ENCODE results near the gene CYP2J2.

The CYP2J2 gene

GRCh38 chr1:59906931-59907330, 19.6 kb downstream of the CYP2J2 start:
- H3K4me3 ChIP-seq (ENCODE audit: low read depth, low read length), result no peak overlapping the region
- POLR2A ChIA-PET, result no interaction called here
- TF ChIP-seq ZNF626 (tag by site-specific recombination; IDR thresholded peaks at IDR 0.05) (no peak), ZNF157 (tag by site-specific recombination; IDR thresholded peaks at IDR 0.05) (no peak), ZBTB6 (tag by site-specific recombination; IDR thresholded peaks at IDR 0.05) (no peak), ZNF558 (tag by site-specific recombination; IDR thresholded peaks at IDR 0.05) (no peak), ZNF585B (tag by site-specific recombination; IDR thresholded peaks at IDR 0.05) (no peak), ZNF530 (tag by site-specific recombination; IDR thresholded peaks at IDR 0.05; ENCODE audit: low read depth) (no peak), SETDB1 (IDR thresholded peaks at IDR 0.05; ENCODE audit: insufficient read length, low read length) (no peak), YY2 (tag by site-specific recombination; IDR thresholded peaks at IDR 0.05) (no peak), ZNF394 (tag by site-specific recombination; IDR thresholded peaks at IDR 0.05; ENCODE audit: borderline replicate concordance) (no peak), SP3 (tag by site-specific recombination; IDR thresholded peaks at IDR 0.05) (no peak), ZNF837 (tag by site-specific recombination; IDR thresholded peaks at IDR 0.05) (no peak), ELK4 (IDR thresholded peaks at IDR 0.05; ENCODE audit: borderline replicate concordance, low read depth, low read length) (no peak), ZBTB8A (tag by site-specific recombination; IDR thresholded peaks at IDR 0.05) (no peak), ZNF76 (tag by site-specific recombination; IDR thresholded peaks at IDR 0.05; ENCODE audit: borderline replicate concordance, low read depth) (no peak)
- TF ChIP-seq, protein P1, sequence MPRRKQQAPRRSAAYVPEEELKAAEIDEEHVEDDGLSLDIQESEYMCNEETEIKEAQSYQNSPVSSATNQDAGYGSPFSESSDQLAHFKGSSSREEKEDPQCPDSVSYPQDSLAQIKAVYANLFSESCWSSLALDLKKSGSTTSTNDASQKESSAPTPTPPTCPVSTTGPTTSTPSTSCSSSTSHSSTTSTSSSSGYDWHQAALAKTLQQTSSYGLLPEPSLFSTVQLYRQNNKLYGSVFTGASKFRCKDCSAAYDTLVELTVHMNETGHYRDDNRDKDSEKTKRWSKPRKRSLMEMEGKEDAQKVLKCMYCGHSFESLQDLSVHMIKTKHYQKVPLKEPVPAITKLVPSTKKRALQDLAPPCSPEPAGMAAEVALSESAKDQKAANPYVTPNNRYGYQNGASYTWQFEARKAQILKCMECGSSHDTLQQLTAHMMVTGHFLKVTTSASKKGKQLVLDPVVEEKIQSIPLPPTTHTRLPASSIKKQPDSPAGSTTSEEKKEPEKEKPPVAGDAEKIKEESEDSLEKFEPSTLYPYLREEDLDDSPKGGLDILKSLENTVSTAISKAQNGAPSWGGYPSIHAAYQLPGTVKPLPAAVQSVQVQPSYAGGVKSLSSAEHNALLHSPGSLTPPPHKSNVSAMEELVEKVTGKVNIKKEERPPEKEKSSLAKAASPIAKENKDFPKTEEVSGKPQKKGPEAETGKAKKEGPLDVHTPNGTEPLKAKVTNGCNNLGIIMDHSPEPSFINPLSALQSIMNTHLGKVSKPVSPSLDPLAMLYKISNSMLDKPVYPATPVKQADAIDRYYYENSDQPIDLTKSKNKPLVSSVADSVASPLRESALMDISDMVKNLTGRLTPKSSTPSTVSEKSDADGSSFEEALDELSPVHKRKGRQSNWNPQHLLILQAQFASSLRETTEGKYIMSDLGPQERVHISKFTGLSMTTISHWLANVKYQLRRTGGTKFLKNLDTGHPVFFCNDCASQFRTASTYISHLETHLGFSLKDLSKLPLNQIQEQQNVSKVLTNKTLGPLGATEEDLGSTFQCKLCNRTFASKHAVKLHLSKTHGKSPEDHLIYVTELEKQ (tag by site-specific recombination; IDR thresholded peaks at IDR 0.05; ENCODE audit: borderline replicate concordance), result no peak
- TF ChIP-seq, protein P2, sequence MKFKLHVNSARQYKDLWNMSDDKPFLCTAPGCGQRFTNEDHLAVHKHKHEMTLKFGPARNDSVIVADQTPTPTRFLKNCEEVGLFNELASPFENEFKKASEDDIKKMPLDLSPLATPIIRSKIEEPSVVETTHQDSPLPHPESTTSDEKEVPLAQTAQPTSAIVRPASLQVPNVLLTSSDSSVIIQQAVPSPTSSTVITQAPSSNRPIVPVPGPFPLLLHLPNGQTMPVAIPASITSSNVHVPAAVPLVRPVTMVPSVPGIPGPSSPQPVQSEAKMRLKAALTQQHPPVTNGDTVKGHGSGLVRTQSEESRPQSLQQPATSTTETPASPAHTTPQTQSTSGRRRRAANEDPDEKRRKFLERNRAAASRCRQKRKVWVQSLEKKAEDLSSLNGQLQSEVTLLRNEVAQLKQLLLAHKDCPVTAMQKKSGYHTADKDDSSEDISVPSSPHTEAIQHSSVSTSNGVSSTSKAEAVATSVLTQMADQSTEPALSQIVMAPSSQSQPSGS (tag by site-specific recombination; IDR thresholded peaks at IDR 0.05; ENCODE audit: low read depth), result no peak
- peaks cover 0 to 12% of the 10 kb centered on the region in 2 experiments; a peak in 1 of 3 replicates for H3K36me3 ChIP-seq (ENCODE audit: control insufficient read depth in 2 of 2, insufficient read depth in 1 of 2, low read length in 2 of 2)
- CTCF ChIA-PET, result interaction anchor here (1.3 kb wide), 2 partner anchors 10 to 40 kb away, joined by 3 to 5 read pairs; no protein-coding TSS in a partner anchor
- H3K27ac ChIP-seq (ENCODE audit: extremely low read depth, low read depth, low read length), result no peak overlapping the region
- H3K9me3 ChIP-seq (ENCODE audit: control insufficient read depth, insufficient read depth, low read depth, low read length), result no peaks in the 10 kb centered on the region
- H3K4me1 ChIP-seq (ENCODE audit: control insufficient read depth, insufficient read depth, low read length), result no peaks in the 10 kb centered on the region

- Histone ChIP-seq H3K36me3 (ENCODE audit: control insufficient read depth in 2 of 2, insufficient read depth in 1 of 2, low read length in 2 of 2) (peaks cover 0 to 3% of the 10 kb centered on the region in 2 experiments; a peak in 1 of 3 replicates), H3K4me3 (ENCODE audit: low read depth, low read length) (no peak overlapping the region), H3K27ac (ENCODE audit: extremely low read depth, low read depth, low read length) (no peak overlapping the region), H3K9me3 (ENCODE audit: control insufficient read depth, insufficient read depth, low read depth, low read length) (no peaks in the 10 kb centered on the region), H3K4me1 (ENCODE audit: control insufficient read depth, insufficient read depth, low read length) (no peaks in the 10 kb centered on the region)
- POLR2A ChIA-PET, result no interaction called here
- CTCF ChIA-PET, result interaction anchor here (0.7 to 5.4 kb wide), 17 partner anchors 10 to 103 kb away, joined by 3 to 59 read pairs (median 5); partner anchors contain the start of gene CYP2J2
- TF ChIP-seq PRDM1 (tag by site-specific recombination; IDR thresholded peaks at IDR 0.05), result 0 out of 2 replicates have a peak, but pooled peaks have one; percentile 8
- peak; percentile 30; the same call in 1 of the 2 replicates for TF ChIP-seq ZNF654 (tag by site-specific recombination; IDR thresholded peaks at IDR 0.05; ENCODE audit: low read depth)
- TF ChIP-seq ZNF529 (tag by site-specific recombination; IDR thresholded peaks at IDR 0.05; ENCODE audit: insufficient replicate concordance), result no peak
- TF ChIP-seq ZNF112 (tag by site-specific recombination; IDR thresholded peaks at IDR 0.05), result no peak
- no peak for TF ChIP-seq ZNF707 (tag by site-specific recombination; IDR thresholded peaks at IDR 0.05)
- TF ChIP-seq ZNF747 (tag by site-specific recombination; IDR thresholded peaks at IDR 0.05), result no peak
- TF ChIP-seq, protein P3, sequence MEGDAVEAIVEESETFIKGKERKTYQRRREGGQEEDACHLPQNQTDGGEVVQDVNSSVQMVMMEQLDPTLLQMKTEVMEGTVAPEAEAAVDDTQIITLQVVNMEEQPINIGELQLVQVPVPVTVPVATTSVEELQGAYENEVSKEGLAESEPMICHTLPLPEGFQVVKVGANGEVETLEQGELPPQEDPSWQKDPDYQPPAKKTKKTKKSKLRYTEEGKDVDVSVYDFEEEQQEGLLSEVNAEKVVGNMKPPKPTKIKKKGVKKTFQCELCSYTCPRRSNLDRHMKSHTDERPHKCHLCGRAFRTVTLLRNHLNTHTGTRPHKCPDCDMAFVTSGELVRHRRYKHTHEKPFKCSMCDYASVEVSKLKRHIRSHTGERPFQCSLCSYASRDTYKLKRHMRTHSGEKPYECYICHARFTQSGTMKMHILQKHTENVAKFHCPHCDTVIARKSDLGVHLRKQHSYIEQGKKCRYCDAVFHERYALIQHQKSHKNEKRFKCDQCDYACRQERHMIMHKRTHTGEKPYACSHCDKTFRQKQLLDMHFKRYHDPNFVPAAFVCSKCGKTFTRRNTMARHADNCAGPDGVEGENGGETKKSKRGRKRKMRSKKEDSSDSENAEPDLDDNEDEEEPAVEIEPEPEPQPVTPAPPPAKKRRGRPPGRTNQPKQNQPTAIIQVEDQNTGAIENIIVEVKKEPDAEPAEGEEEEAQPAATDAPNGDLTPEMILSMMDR (tag by site-specific recombination; IDR thresholded peaks at IDR 0.05), result peak; percentile 41; the same call in 1 of the 2 replicates
- no peak for TF ChIP-seq ELK4 (IDR thresholded peaks at IDR 0.05; ENCODE audit: borderline replicate concordance, low read depth, low read length)
- no peak for TF ChIP-seq BCL11B (tag by site-specific recombination; IDR thresholded peaks at IDR 0.05; ENCODE audit: low read depth)
Observed at GRCh38 chr1:59903141-59903754, 23.3 kb downstream of the CYP2J2 start.

Data from HEK293 (cell line).